K562 (cell line): ENCODE data around the gene EPHX1. TPM values are rescaled to one million over a fixed set of nuclear protein-coding genes. Genes with fewer than 3 reads are reported as not detected.

Experiments used
- ARID3A ChIP-seq: IDR thresholded peaks from 2 replicates; pipeline ENCODE4 v1.6.1; 2012; ENCODE audit warnings: low read depth, low read length, improper control_type of control experiment, borderline replicate concordance
- BDP1 ChIP-seq: IDR thresholded peaks from 3 replicates; pipeline ENCODE4 v1.6.1; 2011; ENCODE audit not compliant: insufficient read length, insufficient read depth
- CBFA2T3 ChIP-seq: fragments of 450-650 bp; IDR thresholded peaks from 2 replicates; pipeline ENCODE4 v1.6.1; 2017
- CCNT2 ChIP-seq: IDR thresholded peaks from 2 replicates; pipeline ENCODE4 v1.6.1; 2011; ENCODE audit warnings: borderline replicate concordance, low read depth, mild to moderate bottlenecking, moderate library complexity, mixed read lengths, low read length; ENCODE audit not compliant: insufficient read length; ENCODE audit errors: extremely low read depth
- CHD4 ChIP-seq: fragments of 200-600 bp; sonication (generic); IDR thresholded peaks from 3 replicates; pipeline ENCODE4 v1.6.1; 2012; ENCODE audit warnings: low read depth, mild to moderate bottlenecking, mixed read lengths, low read length, inconsistent platforms; ENCODE audit not compliant: insufficient read depth, insufficient replicate concordance, poor library complexity, severe bottlenecking
- EHMT2 ChIP-seq: fragments of 450-650 bp; IDR thresholded peaks from 2 replicates; pipeline ENCODE4 v1.6.1; 2018; ENCODE audit warnings: antibody characterized with exemption
- SMAD2 ChIP-seq: fragments of 150-350 bp; IDR thresholded peaks from 2 replicates; pipeline ENCODE4 v1.6.1; 2014; ENCODE audit warnings: low read depth, mild to moderate bottlenecking, low read length
- SRF ChIP-seq, 2 experiments: fragments of 250-450, 450-650 bp in 1 of 2; sonication (Bioruptor Pico) in 1 of 2; sonication (generic) in 1 of 2; formaldehyde crosslinking; IDR thresholded peaks; 2 replicates each; pipeline versions ENCODE4 v1.5.0 to v1.5.1; 2020 to 2022; ENCODE audit warnings: mild to moderate bottlenecking in 1 of 2, missing genetic modification reagents in 1 of 2
- ZFP30 ChIP-seq: fragments of 250-450 bp; sonication (Bioruptor Pico); IDR thresholded peaks from 2 replicates; pipeline ENCODE4 v1.8.0; 2022; ENCODE audit warnings: moderate library complexity, mild to moderate bottlenecking, inconsistent platforms, borderline replicate concordance
- ZNF347 ChIP-seq: fragments of 450-650 bp; formaldehyde crosslinking; IDR thresholded peaks from 2 replicates; pipeline ENCODE4 v1.4.0; 2020; ENCODE audit warnings: low read depth, mild to moderate bottlenecking, moderate library complexity
- ZNF764 ChIP-seq: fragments of 250-450 bp; sonication (Bioruptor Pico); IDR thresholded peaks from 2 replicates; pipeline ENCODE4 v1.4.0; 2020; ENCODE audit warnings: low read depth, mild to moderate bottlenecking, moderate library complexity
- polyA plus RNA-seq, 8 experiments: library from polyadenylated mRNA; depleted of rRNA in 4 of 8; stranded (reverse) in 5 of 8; unstranded in 3 of 8; fragments of >200 nt; fragmentation: Nextera tagmentation in 2 of 8; fragmentation: Illumina TruSeq in 1 of 8; extraction: Ambion mirVana in 2 of 8; extraction: Trizol in 1 of 8; gene quantifications; 2 replicates each; pipeline versions ENCODE4 v1.2.1 to v1.2.3, GENCODE V29; 2011 to 2014; ENCODE audit warnings: inconsistent platforms in 1 of 8, missing spikeins in 1 of 8
- total RNA-seq, 7 experiments: library from RNA; depleted of rRNA in 6 of 7; stranded (reverse); fragments of >200 nt in 6 of 7; fragmentation: Illumina TruSeq in 2 of 7; extraction: Trizol in 2 of 7; gene quantifications; 2 replicates each; pipeline versions ENCODE4 v1.2.1 to v1.2.3, GENCODE V29; 2011 to 2021; ENCODE audit warnings: low replicate concordance in 1 of 7
- TF ChIP-seq, protein P1 (sequence below): fragments of 450-650 bp; formaldehyde crosslinking; IDR thresholded peaks from 2 replicates; pipeline ENCODE4 v1.4.0; 2020; ENCODE audit warnings: mild to moderate bottlenecking, moderate library complexity
- TF ChIP-seq, protein P2 (sequence below), 2 experiments: IDR thresholded peaks; 2 replicates each; pipeline ENCODE4 v1.6.1; 2011; ENCODE audit warnings: borderline replicate concordance in 1 of 2, control low read depth in 1 of 2, low read depth in 1 of 2, low read length in 1 of 2, mild to moderate bottlenecking in 1 of 2, mixed read lengths in 1 of 2, moderate library complexity in 1 of 2; ENCODE audit not compliant: insufficient read depth in 1 of 2, insufficient read length in 1 of 2, poor library complexity in 1 of 2, severe bottlenecking in 1 of 2; ENCODE audit errors: extremely low read depth in 1 of 2
- TF ChIP-seq, protein P3 (sequence below): fragments of 250-450 bp; sonication (Bioruptor Pico); IDR thresholded peaks from 2 replicates; pipeline ENCODE4 v1.4.0; 2020
- TF ChIP-seq, protein P4 (sequence below): fragments of 450-650 bp; IDR thresholded peaks from 2 replicates; pipeline ENCODE4 v1.6.1; 2016; ENCODE audit warnings: missing biosample characterization, missing genetic modification characterization

Gene EPHX1
- total and polyA plus RNA-seq, 9 of the 15 experiments (the other 6 are each of a cell fraction or from before 2014, with no cell fraction given), result 0.21 to 27.0 (median 6.7) TPM

DNA sequence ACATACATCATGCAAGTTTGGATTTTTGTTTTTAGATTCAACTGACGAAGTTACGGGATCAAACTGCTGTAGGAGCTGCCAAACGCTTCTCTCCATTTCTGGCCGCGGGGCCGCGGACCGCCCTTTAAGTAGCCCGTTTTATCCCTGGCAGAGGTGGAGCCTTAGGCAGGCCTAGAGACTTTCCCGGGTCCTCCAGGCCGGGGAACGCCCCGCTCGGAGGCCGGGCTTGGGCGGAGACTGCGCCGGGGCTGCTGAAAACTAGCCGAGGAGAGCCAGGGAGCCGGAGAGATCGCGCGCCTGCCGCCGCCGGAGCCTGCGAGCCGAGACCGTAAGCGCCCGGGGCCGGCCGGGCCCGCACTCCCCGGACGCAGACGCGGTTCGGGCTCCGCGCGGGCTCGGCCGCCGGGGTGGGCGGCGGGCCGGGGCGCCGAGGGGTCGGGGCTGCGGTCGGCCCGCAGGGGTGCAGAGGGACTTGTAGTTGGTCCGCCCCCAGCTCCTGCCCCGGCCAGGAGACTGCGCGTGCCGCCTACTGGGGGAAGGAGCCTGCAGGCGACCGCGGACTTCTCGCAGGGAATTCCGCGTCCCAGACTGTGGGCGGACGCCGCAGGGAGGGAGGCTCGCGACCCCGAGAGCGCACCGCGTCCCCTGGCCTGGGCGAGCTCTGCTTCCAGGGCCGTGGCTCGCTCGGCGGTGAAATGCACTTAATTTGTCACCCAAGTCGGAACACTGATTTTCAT, at the start of gene EPHX1 (continued):
- no peak for TF ChIP-seq ZNF764 (CRISPR knock-in tag)
- TF ChIP-seq ZFP30 (CRISPR knock-in tag), result no peak
- TF ChIP-seq ARID3A, result no peak
- no peak for TF ChIP-seq CBFA2T3
- TF ChIP-seq CCNT2, result peak; percentile 80
- TF ChIP-seq BDP1, result no peak
- TF ChIP-seq SRF (CRISPR knock-in tag; IDR thresholded peaks at IDR 0.05), result no peak
- TF ChIP-seq, protein P1, sequence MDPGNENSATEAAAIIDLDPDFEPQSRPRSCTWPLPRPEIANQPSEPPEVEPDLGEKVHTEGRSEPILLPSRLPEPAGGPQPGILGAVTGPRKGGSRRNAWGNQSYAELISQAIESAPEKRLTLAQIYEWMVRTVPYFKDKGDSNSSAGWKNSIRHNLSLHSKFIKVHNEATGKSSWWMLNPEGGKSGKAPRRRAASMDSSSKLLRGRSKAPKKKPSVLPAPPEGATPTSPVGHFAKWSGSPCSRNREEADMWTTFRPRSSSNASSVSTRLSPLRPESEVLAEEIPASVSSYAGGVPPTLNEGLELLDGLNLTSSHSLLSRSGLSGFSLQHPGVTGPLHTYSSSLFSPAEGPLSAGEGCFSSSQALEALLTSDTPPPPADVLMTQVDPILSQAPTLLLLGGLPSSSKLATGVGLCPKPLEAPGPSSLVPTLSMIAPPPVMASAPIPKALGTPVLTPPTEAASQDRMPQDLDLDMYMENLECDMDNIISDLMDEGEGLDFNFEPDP (CRISPR knock-in tag), result no peak
- TF ChIP-seq ZNF347 (CRISPR knock-in tag), result no peak
- no peak for TF ChIP-seq EHMT2
- TF ChIP-seq CHD4, result no peak
- TF ChIP-seq, protein P2, sequence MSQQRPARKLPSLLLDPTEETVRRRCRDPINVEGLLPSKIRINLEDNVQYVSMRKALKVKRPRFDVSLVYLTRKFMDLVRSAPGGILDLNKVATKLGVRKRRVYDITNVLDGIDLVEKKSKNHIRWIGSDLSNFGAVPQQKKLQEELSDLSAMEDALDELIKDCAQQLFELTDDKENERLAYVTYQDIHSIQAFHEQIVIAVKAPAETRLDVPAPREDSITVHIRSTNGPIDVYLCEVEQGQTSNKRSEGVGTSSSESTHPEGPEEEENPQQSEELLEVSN (IDR thresholded peaks at IDR 0.05; ENCODE audit: borderline replicate concordance in 1 of 2, extremely low read depth in 1 of 2, insufficient read depth in 1 of 2, insufficient read length in 1 of 2, low read depth in 1 of 2, low read length in 1 of 2, poor library complexity in 1 of 2, severe bottlenecking in 1 of 2), result peak in 1 of 2 experiments; percentile 26
- TF ChIP-seq, protein P3, sequence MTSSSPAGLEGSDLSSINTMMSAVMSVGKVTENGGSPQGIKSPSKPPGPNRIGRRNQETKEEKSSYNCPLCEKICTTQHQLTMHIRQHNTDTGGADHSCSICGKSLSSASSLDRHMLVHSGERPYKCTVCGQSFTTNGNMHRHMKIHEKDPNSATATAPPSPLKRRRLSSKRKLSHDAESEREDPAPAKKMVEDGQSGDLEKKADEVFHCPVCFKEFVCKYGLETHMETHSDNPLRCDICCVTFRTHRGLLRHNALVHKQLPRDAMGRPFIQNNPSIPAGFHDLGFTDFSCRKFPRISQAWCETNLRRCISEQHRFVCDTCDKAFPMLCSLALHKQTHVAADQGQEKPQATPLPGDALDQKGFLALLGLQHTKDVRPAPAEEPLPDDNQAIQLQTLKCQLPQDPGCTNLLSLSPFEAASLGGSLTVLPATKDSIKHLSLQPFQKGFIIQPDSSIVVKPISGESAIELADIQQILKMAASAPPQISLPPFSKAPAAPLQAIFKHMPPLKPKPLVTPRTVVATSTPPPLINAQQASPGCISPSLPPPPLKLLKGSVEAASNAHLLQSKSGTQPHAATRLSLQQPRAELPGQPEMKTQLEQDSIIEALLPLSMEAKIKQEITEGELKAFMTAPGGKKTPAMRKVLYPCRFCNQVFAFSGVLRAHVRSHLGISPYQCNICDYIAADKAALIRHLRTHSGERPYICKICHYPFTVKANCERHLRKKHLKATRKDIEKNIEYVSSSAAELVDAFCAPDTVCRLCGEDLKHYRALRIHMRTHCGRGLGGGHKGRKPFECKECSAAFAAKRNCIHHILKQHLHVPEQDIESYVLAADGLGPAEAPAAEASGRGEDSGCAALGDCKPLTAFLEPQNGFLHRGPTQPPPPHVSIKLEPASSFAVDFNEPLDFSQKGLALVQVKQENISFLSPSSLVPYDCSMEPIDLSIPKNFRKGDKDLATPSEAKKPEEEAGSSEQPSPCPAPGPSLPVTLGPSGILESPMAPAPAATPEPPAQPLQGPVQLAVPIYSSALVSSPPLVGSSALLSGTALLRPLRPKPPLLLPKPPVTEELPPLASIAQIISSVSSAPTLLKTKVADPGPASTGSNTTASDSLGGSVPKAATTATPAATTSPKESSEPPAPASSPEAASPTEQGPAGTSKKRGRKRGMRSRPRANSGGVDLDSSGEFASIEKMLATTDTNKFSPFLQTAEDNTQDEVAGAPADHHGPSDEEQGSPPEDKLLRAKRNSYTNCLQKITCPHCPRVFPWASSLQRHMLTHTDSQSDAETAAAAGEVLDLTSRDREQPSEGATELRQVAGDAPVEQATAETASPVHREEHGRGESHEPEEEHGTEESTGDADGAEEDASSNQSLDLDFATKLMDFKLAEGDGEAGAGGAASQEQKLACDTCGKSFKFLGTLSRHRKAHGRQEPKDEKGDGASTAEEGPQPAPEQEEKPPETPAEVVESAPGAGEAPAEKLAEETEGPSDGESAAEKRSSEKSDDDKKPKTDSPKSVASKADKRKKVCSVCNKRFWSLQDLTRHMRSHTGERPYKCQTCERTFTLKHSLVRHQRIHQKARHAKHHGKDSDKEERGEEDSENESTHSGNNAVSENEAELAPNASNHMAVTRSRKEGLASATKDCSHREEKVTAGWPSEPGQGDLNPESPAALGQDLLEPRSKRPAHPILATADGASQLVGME (CRISPR knock-in tag), result no peak
- TF ChIP-seq, protein P4, sequence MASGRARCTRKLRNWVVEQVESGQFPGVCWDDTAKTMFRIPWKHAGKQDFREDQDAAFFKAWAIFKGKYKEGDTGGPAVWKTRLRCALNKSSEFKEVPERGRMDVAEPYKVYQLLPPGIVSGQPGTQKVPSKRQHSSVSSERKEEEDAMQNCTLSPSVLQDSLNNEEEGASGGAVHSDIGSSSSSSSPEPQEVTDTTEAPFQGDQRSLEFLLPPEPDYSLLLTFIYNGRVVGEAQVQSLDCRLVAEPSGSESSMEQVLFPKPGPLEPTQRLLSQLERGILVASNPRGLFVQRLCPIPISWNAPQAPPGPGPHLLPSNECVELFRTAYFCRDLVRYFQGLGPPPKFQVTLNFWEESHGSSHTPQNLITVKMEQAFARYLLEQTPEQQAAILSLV, result no peak
- no peak for TF ChIP-seq SMAD2
